ENCODE data around the gene UGDH.

DNA sequence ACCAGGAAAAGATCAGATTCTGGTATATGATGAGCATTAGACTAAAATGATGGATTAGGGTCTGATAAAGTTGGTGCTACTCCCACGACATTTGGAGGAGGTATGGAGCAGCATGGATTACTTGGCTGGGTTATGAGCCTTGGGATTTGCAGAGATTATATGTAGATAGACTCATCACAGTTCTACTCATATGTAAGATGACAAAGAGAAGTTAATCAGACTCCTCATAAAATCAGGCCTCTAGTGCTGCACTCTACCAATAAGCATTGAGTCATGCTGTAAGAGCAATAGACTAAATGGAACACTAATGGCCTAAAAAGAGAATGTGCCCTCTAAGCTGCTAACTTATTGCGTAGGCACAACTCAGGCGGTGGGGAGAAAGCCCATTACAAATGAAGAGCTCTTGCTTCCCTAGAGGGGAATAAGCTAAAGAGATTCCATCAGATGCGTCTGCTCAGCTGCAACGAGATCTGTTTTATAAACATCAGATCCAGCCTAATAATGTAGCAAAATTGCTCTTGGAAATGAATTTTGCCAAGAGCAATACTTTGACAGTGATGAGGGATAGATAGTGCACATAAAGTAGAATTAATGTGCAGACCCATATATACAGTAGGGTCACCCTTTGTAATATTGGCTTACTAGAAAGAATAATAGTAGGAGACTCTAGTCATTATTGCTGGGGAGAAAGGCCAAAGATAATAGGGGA lies 50.9 kb downstream of the UGDH start:
- TF ChIP-seq, protein P1, sequence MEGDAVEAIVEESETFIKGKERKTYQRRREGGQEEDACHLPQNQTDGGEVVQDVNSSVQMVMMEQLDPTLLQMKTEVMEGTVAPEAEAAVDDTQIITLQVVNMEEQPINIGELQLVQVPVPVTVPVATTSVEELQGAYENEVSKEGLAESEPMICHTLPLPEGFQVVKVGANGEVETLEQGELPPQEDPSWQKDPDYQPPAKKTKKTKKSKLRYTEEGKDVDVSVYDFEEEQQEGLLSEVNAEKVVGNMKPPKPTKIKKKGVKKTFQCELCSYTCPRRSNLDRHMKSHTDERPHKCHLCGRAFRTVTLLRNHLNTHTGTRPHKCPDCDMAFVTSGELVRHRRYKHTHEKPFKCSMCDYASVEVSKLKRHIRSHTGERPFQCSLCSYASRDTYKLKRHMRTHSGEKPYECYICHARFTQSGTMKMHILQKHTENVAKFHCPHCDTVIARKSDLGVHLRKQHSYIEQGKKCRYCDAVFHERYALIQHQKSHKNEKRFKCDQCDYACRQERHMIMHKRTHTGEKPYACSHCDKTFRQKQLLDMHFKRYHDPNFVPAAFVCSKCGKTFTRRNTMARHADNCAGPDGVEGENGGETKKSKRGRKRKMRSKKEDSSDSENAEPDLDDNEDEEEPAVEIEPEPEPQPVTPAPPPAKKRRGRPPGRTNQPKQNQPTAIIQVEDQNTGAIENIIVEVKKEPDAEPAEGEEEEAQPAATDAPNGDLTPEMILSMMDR (IDR thresholded peaks at IDR 0.05): no peak
- TF ChIP-seq POLR2A (IDR thresholded peaks at IDR 0.05): no peak
